Measurements from ENCODE around the gene OR6F1. TPM values are rescaled to one million over a fixed set of nuclear protein-coding genes. Genes with fewer than 3 reads are reported as not detected.

Gene OR6F1
- total RNA-seq, 4 donors from 2014 or later = not detected

DNA sequence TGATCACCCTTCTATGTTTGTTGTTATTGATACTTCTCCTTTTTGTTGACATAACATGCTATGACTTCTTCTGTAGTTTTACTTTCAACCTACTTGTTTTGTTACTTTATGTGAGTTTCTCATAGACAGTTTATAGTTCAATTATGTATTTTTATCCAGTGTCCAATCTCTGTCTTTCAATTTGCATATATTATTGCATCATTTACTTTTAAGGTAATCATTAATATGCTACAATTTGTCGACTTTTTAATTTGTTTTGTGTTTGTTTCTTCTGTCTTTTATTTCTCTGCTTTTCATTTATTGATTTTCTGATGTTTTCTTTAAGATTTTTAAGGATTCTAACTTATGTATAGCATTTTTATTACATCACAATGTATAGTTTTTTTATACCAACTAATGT lies 47.2 kb downstream of the OR6F1 start:
- TF ChIP-seq CTCF (IDR thresholded peaks at IDR 0.05) (no peak), POLR2A (IDR thresholded peaks at IDR 0.05) (no peak)
- Histone ChIP-seq H3K27ac (no peak overlapping the region), H3K4me1 (no peaks in the 10 kb centered on the region), H3K9me3 (no peaks in the 10 kb centered on the region), H3K36me3 (no peaks in the 10 kb centered on the region), H3K4me3 (no peak overlapping the region), H3K27me3 (no peaks in the 10 kb centered on the region)
- DNase-seq = no peak

Other genes with a start within 250 kb of the OR6F1 start
- not detected for gene OR2C3, start 180.2 kb downstream of the OR6F1 start, total RNA-seq
- gene GCSAML, start 167.5 kb downstream of the OR6F1 start, total RNA-seq = 1 to 10 TPM in 1 of 4 donors, under 1 TPM in 3; 0.18 to 1.7 (median 0.41) TPM
- not detected for gene OR2G2, start 128.3 kb downstream of the OR6F1 start, total RNA-seq
- gene OR2G3, start 111.1 kb downstream of the OR6F1 start, total RNA-seq = not detected
- gene OR13G1, start 36.9 kb downstream of the OR6F1 start, total RNA-seq = not detected
- not detected for gene OR14K1, start 22.0 kb upstream of the OR6F1 start, total RNA-seq
- gene OR14A2, start 31.5 kb upstream of the OR6F1 start, total RNA-seq = not detected
- not detected for gene OR1C1, start 43.9 kb upstream of the OR6F1 start, total RNA-seq
- not detected for gene OR14A16, start 107.5 kb upstream of the OR6F1 start, total RNA-seq
- gene OR11L1, start 125.2 kb upstream of the OR6F1 start, total RNA-seq = not detected
- gene TRIM58, start 140.5 kb upstream of the OR6F1 start, total RNA-seq = 1 to 10 TPM in 1 of 4 donors, not detected in 3; 7.2 TPM
- 1 to 10 TPM in 1 of 4 donors, not detected in 3; 2.5 TPM for gene OR2W3, start 178.9 kb upstream of the OR6F1 start, total RNA-seq
- not detected for gene OR2T8, start 203.6 kb upstream of the OR6F1 start, total RNA-seq
- not detected for gene OR2AJ1, start 208.2 kb upstream of the OR6F1 start, total RNA-seq
- not detected for gene OR2L8, start 232.2 kb upstream of the OR6F1 start, total RNA-seq
- gene OR2AK2, start 248.6 kb upstream of the OR6F1 start, total RNA-seq = not detected